Glutamatergic neuron (in vitro differentiated cells): ENCODE data around the gene TEX22. TPM values are rescaled to one million over a fixed set of nuclear protein-coding genes. Genes with fewer than 3 reads are reported as not detected.

Source experiments
- DNase-seq: peaks from one replicate; pipeline ENCODE4 v3.0.0; 2022
- H3K27ac Mint-ChIP-seq: one replicate; pipeline ENCODE4 v1.8.0; 2020; ENCODE audit warnings: mild to moderate bottlenecking, mixed read lengths, inconsistent platforms; ENCODE audit not compliant: unreplicated experiment
- H3K27me3 Mint-ChIP-seq: one replicate; pipeline ENCODE4 v1.8.0; 2020; ENCODE audit warnings: mild to moderate bottlenecking, moderate library complexity, mixed read lengths, inconsistent platforms; ENCODE audit not compliant: unreplicated experiment
- H3K36me3 Mint-ChIP-seq: one replicate; pipeline ENCODE4 v1.8.0; 2020; ENCODE audit warnings: mild to moderate bottlenecking, mixed read lengths, inconsistent platforms; ENCODE audit not compliant: unreplicated experiment
- H3K4me1 Mint-ChIP-seq: one replicate; pipeline ENCODE4 v1.8.0; 2020; ENCODE audit warnings: mild to moderate bottlenecking, low read depth, mixed read lengths, inconsistent platforms; ENCODE audit not compliant: unreplicated experiment
- H3K4me3 Mint-ChIP-seq: one replicate; pipeline ENCODE4 v1.8.0; 2020; ENCODE audit warnings: mild to moderate bottlenecking, mixed read lengths, inconsistent platforms; ENCODE audit not compliant: unreplicated experiment
- H3K9me3 Mint-ChIP-seq: one replicate; pipeline ENCODE4 v1.8.0; 2020; ENCODE audit warnings: mild to moderate bottlenecking, moderate library complexity, mixed read lengths, inconsistent platforms; ENCODE audit not compliant: unreplicated experiment
- CTCF ChIP-seq: fragments of 200-600 bp; sonication (generic); IDR thresholded peaks from one replicate; pipeline ENCODE4 v1.5.0; 2021; ENCODE audit not compliant: partially characterized antibody, unreplicated experiment
- total RNA-seq: library from RNA; stranded (reverse); fragmentation: NEBNext Ultra II Directional; extraction: Animal tissue kit (Norgen Biotek cat#: 25700); gene quantifications from one replicate; pipeline ENCODE4 v1.2.1, GENCODE V29; 2021; ENCODE audit not compliant: unreplicated experiment

Gene TEX22
- total RNA-seq, 1 donor from 2014 or later: 2.7 TPM

- DNase-seq: peak; percentile 81
- Mint-ChIP-seq H3K36me3 (no peaks in the 10 kb centered on the region), H3K4me3 (no peak overlapping the region), H3K27ac (no peak overlapping the region), H3K4me1 (peaks cover 3% of the 10 kb centered on the region), H3K9me3 (peaks cover 6% of the 10 kb centered on the region), H3K27me3 (peaks cover 12% of the 10 kb centered on the region)
- peak; percentile 92 for TF ChIP-seq CTCF
Measured at GRCh38 chr14:105448706-105449111, 50.4 kb downstream of the TEX22 start.

- Mint-ChIP-seq H3K27ac (no peak overlapping the region), H3K4me1 (peaks cover 3% of the 10 kb centered on the region), H3K36me3 (no peaks in the 10 kb centered on the region), H3K4me3 (no peak overlapping the region), H3K27me3 (peaks cover 8% of the 10 kb centered on the region), H3K9me3 (peaks cover 6% of the 10 kb centered on the region)
- TF ChIP-seq CTCF: no peak
- peak; percentile 17 for DNase-seq
Measured at GRCh38 chr14:105449276-105450122, 51.2 kb downstream of the TEX22 start.

GRCh38 chr14:105450123-105450505 is 51.8 kb downstream of the TEX22 start:
- no peak for DNase-seq
- no peak for TF ChIP-seq CTCF
- Mint-ChIP-seq H3K27me3 (peaks cover 8% of the 10 kb centered on the region), H3K4me1 (peaks cover 3% of the 10 kb centered on the region), H3K36me3 (no peaks in the 10 kb centered on the region), H3K27ac (no peak overlapping the region), H3K9me3 (peaks cover 6% of the 10 kb centered on the region), H3K4me3 (no peak overlapping the region)

- Mint-ChIP-seq H3K27me3 (peaks cover 10% of the 10 kb centered on the region), H3K36me3 (no peaks in the 10 kb centered on the region), H3K4me3 (no peak overlapping the region), H3K4me1 (peaks cover 3% of the 10 kb centered on the region), H3K27ac (no peak overlapping the region), H3K9me3 (peaks cover 7% of the 10 kb centered on the region)
- no peak for TF ChIP-seq CTCF
- peak; percentile 17 for DNase-seq
Measured at GRCh38 chr14:105450864-105451720, 52.8 kb downstream of the TEX22 start.
